Iris pigment epithelial cell (primary cell): Measurements from ENCODE around the gene CCDC183.

Experiments
- DNase-seq: peaks from one replicate; pipeline ENCODE4 v3.0.0-alpha.2; 2011; ENCODE audit warnings: low read depth

The CCDC183 gene

DNA sequence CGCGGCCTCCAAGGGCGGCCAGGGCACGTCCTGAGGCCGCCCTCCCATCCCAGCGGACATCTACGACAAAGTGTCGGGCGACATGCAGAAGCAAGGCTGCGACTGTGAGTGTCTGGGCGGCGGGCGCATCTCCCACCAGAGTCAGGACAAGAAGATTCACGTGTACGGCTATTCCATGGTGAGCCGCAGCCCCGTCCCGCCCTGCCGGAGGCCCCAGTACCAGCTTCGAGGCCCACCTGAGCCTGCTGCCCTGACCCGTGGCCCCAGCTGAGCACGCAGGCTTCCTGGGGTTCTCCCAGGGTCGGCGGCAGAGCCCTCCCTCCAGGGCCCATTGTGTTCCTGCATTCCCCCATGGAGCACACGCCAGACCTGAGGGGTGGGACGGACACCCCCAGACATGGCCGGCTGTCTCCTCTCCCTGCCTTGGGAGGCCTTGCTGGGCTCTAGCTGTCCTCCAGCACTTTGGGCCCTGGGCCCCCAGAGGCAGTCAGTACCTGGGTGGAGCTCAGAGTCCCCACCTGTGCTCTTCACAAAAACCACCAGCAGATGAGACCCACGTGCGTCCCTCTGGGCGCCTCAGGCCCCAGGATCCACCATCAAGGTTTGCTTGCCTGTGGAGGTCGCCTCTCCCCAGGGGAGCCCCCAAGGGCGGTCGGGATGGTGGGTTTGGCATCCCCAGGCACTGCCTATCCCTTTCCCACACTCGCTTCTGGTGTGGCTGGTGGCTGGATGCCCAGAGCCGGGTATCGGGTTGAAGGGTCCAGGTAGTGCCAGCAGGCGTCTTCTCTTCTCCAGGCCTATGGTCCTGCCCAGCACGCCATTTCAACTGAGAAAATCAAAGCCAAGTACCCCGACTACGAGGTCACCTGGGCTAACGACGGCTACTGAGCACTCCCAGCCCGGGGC, 54.1 kb downstream of the CCDC183 start:
- no peak for DNase-seq

GRCh38 chr9:136850866-136851775, 55.0 kb downstream of the CCDC183 start:
- DNase-seq = no peak

DNA sequence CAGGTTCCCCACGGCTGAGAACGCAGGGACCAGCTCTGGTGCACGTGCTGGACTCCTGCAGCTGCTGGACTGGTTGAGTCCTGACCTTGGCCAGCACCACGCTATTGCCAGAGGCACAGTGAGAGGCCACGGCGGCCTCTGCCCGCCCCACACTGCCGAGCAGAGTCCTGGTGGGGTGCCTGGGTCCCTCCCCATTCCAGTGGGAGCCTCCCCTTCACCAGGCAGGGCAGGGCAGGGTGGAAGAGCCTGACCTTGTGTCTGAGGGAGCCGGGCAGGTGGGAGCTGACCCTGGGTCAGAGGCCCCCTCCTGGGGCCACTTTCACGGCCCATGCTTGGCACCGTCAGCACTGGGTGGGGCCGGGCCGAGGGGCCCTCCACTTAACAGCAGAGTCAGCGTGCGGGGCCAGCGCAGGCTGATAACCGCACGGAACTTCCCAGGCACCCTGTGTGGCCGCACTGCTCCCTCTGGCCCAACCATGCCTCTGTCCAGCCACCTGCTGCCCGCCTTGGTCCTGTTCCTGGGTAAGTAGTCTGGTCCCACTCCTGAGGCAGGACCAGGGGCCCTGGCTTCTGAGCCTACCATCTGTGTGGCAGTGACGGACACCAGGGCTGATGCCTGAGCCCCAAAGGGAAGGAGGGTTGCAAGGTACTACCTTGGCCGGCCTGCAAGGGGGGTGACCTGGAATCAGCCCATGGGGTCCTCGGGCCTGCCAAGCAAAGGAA, 56.0 kb downstream of the CCDC183 start, which contains the start of gene MAMDC4:
MAMDC4 (plus strand) TSS at position 406 of the 723 bp plus-strand sequence; CDS start at position 477, 71 bp downstream.
- no peak for DNase-seq

DNA sequence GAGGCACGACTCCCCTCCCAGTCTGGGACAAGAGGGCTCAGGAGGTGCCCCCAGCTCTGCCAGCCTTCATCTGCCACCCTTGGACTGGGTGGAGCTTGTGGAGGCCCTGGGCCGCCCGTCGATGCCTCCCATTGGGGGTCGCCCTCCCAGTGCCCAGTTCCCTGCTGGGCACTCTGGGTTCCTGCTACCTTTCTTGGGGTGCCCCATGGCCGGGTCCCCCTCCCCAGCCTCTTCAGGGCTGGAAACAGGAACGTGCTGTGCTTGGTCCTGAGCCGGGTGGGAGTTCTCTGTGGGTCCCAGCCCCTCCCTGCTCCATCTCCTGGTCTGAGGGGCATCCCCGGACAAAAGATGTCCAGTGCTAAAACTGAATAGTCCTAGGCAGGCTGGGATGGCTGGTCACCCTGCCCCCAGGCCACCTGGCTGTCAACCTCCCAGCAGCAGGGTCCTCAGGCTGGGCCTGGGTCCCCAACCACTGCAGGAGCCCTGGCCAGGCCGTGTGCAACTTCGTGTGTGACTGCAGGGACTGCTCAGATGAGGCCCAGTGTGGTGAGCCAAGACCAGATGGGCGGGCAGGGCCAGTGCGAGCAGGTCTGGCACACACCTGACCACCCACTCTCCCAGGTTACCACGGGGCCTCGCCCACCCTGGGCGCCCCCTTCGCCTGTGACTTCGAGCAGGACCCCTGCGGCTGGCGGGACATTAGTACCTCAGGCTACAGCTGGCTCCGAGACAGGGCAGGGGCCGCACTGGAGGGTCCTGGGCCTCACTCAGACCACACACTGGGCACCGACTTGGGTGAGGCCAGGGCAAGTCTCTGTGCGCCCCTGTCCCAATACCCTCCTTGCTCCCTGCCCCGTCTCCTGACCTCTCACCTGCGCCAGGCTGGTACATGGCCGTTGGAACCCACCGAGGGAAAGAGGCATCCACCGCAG, 56.8 kb downstream of the CCDC183 start:
- no peak for DNase-seq

GRCh38 chr9:136853596-136854112, 57.5 kb downstream of the CCDC183 start:
- no peak for DNase-seq

DNA sequence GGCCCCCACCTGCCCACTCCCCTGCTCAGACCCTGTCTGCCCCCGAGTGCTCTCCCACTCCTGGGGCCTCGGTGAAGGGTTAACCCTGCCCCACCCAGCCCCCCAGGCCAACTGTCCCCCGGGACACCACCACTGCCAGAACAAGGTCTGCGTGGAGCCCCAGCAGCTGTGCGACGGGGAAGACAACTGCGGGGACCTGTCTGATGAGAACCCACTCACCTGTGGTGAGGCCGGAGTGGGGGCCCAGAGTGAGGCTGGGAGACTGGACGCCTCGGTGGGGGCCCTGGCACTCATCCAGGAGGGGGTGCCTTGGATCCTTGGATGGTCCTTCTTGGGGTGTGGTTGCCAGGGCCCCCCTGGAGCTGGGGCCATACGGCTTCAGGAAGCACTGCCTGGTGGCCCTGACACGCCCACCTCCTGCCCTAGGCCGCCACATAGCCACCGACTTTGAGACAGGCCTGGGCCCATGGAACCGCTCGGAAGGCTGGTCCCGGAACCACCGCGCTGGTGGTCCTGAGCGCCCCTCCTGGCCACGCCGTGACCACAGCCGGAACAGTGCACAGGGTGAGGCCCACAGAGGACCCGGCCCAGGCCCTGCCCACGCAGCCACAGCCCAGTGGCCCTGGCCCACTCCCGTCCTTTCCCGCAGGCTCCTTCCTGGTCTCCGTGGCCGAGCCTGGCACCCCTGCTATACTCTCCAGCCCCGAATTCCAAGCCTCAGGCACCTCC, 58.1 kb downstream of the CCDC183 start:
- DNase-seq = no peak

DNA sequence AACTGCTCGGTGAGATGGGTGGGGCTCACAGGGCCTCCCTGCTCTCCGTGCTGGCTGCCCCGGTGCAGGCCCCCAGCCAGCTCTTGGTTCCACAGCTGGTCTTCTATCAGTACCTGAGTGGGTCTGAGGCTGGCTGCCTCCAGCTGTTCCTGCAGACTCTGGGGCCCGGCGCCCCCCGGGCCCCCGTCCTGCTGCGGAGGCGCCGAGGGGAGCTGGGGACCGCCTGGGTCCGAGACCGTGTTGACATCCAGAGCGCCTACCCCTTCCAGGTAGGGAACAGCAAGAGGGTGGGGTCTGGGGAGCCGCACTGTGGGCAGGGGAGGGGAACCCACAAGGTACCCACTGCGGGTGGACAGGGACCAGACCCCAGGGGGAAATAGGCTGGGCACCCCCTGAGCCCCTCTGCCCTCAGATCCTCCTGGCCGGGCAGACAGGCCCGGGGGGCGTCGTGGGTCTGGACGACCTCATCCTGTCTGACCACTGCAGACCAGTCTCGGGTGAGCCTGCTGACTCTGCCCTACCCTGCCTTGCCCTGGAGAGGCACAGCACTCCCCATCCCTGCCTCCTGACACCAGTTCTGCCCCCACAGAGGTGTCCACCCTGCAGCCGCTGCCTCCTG, 58.8 kb downstream of the CCDC183 start:
- DNase-seq = no peak

- DNase-seq = no peak
Measured at GRCh38 chr9:136855461-136856078, 59.4 kb downstream of the CCDC183 start.

- no peak for DNase-seq
Measured at GRCh38 chr9:136856079-136856476, 59.9 kb downstream of the CCDC183 start.

GRCh38 chr9:136856541-136857141, 60.5 kb downstream of the CCDC183 start:
- DNase-seq = no peak

DNA sequence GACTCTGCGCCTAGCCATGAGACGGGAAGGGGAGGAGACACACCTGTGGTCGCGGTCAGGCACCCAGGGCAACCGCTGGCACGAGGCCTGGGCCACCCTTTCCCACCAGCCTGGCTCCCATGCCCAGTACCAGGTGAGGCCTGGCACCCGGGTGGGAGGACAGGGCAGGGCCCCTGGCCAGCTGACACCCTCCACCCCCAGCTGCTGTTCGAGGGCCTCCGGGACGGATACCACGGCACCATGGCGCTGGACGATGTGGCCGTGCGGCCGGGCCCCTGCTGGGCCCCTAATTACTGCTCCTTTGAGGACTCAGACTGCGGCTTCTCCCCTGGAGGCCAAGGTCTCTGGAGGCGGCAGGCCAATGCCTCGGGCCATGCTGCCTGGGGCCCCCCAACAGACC, 61.0 kb downstream of the CCDC183 start:
- no peak for DNase-seq
